ENCODE measurements around the gene MAMDC2. TPM values are rescaled to one million over a fixed set of nuclear protein-coding genes. Genes with fewer than 3 reads are reported as not detected.

Gene MAMDC2
- total RNA-seq, 4 donors from 2014 or later, result 4.9 to 9.9 (median 8.7) TPM

DNA sequence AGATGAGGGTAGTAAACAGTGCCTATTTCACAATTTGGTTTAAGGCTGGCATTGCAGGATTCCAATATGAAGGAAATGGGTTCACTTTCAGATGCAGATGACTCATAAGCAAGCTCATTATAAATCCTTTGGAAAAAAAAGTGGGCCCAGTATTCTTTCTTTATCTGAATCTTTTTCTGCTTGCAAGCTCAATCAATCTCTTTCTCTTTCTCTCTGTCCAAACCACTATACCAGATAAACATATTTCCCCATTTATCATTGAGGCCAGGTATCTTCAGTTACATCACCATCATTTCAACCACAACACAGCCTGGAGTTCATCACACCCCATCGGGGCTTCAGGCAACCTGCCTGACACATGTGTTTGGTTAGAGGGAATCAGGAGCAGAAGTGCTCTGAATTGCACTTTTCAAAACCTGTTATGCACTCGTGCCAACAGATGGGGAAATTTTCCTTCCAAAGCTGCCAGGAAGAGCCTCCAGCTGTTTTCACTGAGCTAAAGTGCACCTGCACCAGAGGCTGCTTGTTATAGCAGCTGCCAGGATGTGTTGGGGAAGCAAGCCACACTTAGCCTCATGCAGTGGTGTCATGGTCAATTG, 30.0 kb upstream of the MAMDC2 start:
- ATAC-seq (peak; percentile 61 to 82), DNase-seq (peak; percentile 15 to 72)
- Histone ChIP-seq H3K36me3 (no peaks in the 10 kb centered on the region), H3K4me3 (no peak overlapping the region), H3K9me3 (no peaks in the 10 kb centered on the region), H3K27me3 (no peaks in the 10 kb centered on the region), H3K4me1 (peaks cover 0 to 3% of the 10 kb centered on the region in 2 donors), H3K27ac (peak overlapping the region in 1 of 4 donors; percentile 50)
- TF ChIP-seq, protein P1, sequence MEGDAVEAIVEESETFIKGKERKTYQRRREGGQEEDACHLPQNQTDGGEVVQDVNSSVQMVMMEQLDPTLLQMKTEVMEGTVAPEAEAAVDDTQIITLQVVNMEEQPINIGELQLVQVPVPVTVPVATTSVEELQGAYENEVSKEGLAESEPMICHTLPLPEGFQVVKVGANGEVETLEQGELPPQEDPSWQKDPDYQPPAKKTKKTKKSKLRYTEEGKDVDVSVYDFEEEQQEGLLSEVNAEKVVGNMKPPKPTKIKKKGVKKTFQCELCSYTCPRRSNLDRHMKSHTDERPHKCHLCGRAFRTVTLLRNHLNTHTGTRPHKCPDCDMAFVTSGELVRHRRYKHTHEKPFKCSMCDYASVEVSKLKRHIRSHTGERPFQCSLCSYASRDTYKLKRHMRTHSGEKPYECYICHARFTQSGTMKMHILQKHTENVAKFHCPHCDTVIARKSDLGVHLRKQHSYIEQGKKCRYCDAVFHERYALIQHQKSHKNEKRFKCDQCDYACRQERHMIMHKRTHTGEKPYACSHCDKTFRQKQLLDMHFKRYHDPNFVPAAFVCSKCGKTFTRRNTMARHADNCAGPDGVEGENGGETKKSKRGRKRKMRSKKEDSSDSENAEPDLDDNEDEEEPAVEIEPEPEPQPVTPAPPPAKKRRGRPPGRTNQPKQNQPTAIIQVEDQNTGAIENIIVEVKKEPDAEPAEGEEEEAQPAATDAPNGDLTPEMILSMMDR (IDR thresholded peaks at IDR 0.05 in 4 of 5, conservative IDR thresholded peaks at IDR 0.05 in 1 of 5), result no peak
- no peak for TF ChIP-seq POLR2A (IDR thresholded peaks at IDR 0.05)
- intact Hi-C loops (cut with DNase I; ENCODE audit: low total_unique reads) (loop anchor here (5.0 kb wide), 1 partner anchor 64 kb away; no protein-coding TSS in a partner anchor), in situ Hi-C loops (cut with MboI; ENCODE audit: low sequenced_read_pairs in 4 of 4) (no loop called here)

- Histone ChIP-seq H3K36me3 (no peaks in the 10 kb centered on the region), H3K27ac (no peak overlapping the region), H3K4me3 (no peak overlapping the region), H3K9me3 (no peaks in the 10 kb centered on the region), H3K27me3 (no peaks in the 10 kb centered on the region), H3K4me1 (peaks cover 0 to 3% of the 10 kb centered on the region in 2 donors)
- in situ Hi-C loops (cut with MboI; ENCODE audit: low sequenced_read_pairs in 4 of 4) (no loop called here), intact Hi-C loops (cut with DNase I; ENCODE audit: low total_unique reads) (no loop called here)
- no peak for ATAC-seq
- TF ChIP-seq, protein P1 (IDR thresholded peaks at IDR 0.05 in 4 of 5, conservative IDR thresholded peaks at IDR 0.05 in 1 of 5), result no peak
- TF ChIP-seq POLR2A (IDR thresholded peaks at IDR 0.05), result no peak
- no peak for DNase-seq
These were observed 28.5 kb upstream of the MAMDC2 start for GRCh38 chr9:70015099-70015498.

DNA sequence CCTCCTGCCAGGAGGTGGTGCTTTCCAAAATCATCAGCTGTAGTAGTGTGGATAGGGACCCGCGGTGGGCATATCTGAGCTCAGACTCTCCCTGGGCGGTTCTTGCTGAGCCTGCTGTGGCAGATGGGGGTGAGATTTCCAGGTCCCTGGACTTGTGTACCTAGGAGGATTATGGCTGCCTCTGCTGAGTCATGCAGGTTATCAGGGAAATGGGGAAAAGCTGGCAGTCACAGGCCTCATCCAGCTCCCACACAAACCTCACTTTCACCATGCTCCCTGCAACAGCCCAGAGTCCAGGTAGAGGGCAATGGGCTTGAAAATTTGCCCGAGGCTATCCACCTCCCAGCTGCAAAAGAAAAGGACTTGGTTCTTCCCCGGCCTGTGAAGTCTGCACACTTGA, 23.4 kb upstream of the MAMDC2 start:
- H3K27me3 ChIP-seq, result no peaks in the 10 kb centered on the region
- H3K27ac ChIP-seq, result no peak overlapping the region
- H3K36me3 ChIP-seq, result no peaks in the 10 kb centered on the region
- intact Hi-C loops (cut with DNase I; ENCODE audit: low total_unique reads) (no loop called here), in situ Hi-C loops (cut with MboI; ENCODE audit: low sequenced_read_pairs in 4 of 4) (no loop called here)
- ATAC-seq (no peak), DNase-seq (no peak)
- no peaks in the 10 kb centered on the region for H3K4me1 ChIP-seq
- TF ChIP-seq POLR2A (IDR thresholded peaks at IDR 0.05), result no peak
- TF ChIP-seq, protein P1 (IDR thresholded peaks at IDR 0.05 in 4 of 5, conservative IDR thresholded peaks at IDR 0.05 in 1 of 5), result no peak
- no peaks in the 10 kb centered on the region for H3K9me3 ChIP-seq
- no peak overlapping the region for H3K4me3 ChIP-seq

- H3K9me3 ChIP-seq, result no peaks in the 10 kb centered on the region
- DNase-seq, result no peak
- H3K27ac ChIP-seq, result no peak overlapping the region
- H3K4me1 ChIP-seq, result no peaks in the 10 kb centered on the region
- no peak for TF ChIP-seq POLR2A (IDR thresholded peaks at IDR 0.05)
- TF ChIP-seq, protein P1 (IDR thresholded peaks at IDR 0.05 in 4 of 5, conservative IDR thresholded peaks at IDR 0.05 in 1 of 5), result no peak
- no peaks in the 10 kb centered on the region for H3K36me3 ChIP-seq
- no peak for ATAC-seq
- no peak overlapping the region for H3K4me3 ChIP-seq
- H3K27me3 ChIP-seq, result no peaks in the 10 kb centered on the region
- intact Hi-C loops (cut with DNase I; ENCODE audit: low total_unique reads), result no loop called here
- in situ Hi-C loops (cut with MboI; ENCODE audit: low sequenced_read_pairs in 4 of 4), result no loop called here
These were observed 22.6 kb upstream of the MAMDC2 start for GRCh38 chr9:70020991-70021571.

Data from gastrocnemius medialis (tissue), 4 donors.